Cerebellar cortex (tissue), 1 donor: ENCODE results near the gene RPP21.

Experiments
- DNase-seq: peaks from one replicate; pipeline ENCODE4 v3.0.0-alpha.2; 2015; ENCODE audit warnings: low spot score

RPP21 gene

GRCh38 chr6:30344868-30345671, at the start of gene RPP21:
TSS of gene RPP21 (plus strand) at chr6:30345156. CDS start at chr6:30345172, 16 bp downstream.
- DNase-seq: peak; percentile 84

DNA sequence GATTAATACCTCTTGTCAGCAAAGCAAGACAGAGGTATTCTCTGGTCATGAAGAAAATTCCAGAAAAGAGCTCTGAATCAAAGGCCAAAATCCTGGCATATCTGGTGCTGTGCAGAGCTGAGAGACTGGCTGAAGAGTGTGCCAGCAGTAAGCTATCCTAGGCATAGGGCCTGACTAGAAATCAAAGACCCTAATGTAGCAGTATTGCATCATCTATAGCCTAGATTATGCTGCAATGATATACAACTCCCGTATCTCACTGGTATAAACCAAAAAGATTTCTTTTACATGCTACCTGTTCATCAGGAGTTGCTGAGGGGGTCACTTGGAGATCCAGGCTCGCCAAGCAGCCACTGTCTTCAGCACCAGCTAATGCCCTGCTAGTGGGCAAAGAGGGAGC, 49.1 kb upstream of the RPP21 start:
- DNase-seq: no peak

DNA sequence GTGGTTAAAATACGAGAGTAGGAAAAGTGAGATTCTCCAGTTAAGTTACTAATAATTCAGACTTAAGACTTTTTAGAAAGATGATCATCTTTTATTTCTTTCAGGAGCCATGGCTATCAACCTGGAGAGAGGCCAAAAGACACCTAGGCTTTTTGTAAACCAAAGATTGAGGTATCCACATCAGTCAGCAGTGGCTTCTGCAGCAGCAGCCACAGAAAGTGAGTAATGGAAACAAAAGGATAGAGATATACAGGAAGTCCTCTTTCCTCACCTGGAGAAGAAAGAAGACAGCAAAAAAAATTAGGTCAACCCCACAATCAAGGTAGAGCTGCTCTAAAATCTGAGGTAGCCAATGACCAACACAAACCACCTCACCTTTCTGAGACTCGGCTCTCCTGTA, 41.0 kb upstream of the RPP21 start:
- DNase-seq: no peak

DNA sequence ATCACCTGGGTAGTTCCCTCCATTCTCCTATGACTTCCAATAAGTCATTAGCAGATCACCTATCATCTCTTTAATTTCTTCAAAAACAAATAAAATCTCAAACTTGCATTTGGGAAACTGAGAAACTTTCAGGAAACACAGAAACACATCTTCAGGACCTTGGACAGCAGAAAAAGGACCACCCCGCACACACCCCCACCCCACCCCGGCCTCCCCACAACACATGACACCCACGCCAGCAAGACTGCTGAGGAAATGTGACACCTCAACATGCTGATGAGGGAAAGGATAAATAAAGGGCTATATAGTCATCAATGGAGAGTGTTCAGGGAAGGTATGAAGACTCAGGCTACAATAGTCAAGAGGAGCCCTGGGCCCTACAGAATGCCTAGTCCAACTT, 33.9 kb upstream of the RPP21 start:
- no peak for DNase-seq

DNA sequence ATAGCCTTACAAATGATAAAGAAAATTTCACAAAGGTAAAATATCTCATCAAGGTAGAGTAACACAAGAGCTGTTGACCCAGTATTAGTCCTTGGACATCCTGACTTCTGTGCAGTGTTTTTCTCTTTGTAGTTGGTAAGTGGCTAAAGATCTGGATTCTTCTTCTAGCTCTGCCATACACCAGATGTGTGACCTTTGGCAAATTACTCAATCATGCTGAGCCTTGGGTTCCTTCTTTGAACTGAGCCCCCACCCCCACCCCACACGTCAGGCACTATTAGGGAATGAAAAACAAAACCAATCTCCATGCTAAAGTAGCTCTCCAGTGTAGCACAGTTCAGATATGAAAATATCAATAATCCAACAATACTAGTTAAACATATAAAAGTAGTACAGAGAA, 33.3 kb upstream of the RPP21 start:
- no peak for DNase-seq

DNA sequence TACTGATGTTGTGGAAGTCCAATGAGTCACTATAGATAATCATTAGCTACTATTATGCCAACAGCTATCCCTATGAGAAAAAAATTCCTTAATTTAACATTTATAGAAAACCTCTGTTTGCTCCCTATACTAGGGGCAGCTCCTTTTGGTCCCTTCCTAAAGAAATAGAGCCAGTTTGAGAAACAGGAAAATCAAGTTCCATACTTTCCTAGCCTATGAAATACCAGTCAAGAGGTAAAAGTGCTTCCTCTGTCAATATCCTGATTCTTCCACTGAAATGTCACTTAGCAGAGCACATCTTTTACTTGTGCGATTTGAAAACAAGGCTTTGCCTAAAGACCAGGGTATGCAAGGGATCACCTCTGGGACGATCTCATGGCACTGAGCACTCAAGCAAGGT, 32.7 kb upstream of the RPP21 start:
- DNase-seq: no peak

DNA sequence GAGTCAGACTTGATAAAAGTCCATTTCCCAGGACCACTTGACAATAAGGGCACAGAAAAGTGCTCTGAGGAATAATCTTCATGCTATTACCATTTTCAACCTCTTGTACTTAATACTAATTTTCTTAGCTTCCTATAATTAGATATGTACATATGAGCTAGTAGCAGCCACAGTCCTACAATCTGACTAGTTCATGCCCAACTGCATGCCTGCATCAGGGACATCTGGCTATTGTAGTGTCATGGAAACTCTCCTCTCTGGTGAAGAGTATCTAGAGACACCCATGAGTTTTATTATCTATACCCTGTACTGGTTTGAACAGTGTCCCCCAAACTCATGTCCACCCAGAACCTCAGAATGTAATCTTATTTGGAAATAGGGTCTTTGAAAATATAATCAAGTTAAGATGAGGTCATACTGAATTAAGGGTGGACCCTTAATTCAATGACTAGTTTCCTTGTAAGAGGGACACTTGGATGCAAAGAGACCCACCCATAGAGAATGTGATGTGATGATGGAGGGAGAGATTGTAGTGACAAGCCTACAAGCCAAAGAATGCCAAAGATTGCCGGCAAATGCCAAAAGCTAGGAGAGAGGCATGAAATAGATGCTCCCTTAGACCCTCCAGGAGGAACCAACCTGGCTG, 32.2 kb upstream of the RPP21 start:
- no peak for DNase-seq

GRCh38 chr6:30315156-30315555, 29.8 kb upstream of the RPP21 start:
- no peak for DNase-seq

GRCh38 chr6:30317913-30318589, 26.9 kb upstream of the RPP21 start:
- DNase-seq: no peak

DNA sequence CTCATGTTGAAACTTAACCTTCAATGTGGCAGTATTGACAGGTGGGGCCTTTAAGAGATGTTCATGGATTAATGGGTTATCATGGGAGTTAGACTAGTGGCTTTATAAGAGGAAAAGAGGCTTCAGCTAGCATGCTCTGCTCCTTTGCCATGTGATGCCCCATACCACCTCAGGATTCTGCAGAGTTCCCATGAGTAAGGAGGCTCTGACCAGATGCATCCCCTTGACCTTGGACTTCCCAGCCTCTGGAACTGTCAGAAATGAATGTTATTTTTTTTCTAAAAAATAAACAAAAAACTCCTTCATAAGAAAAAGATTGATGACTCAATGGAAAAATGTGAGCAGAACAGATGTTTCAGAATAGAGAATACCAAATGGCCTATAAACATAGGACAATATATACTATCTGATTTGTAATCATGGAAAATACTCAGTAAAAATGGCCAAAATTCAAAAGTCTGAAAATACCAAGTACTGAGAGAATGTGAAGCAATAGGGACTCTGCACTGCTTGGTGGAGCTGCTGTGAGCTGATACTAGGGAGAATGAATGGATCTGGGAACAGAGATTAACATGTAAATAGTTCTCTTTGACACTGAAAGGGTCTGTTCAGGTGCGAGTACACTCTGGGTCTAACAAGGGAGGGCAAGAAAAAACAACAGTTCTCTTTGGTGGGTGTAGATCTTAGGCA, 25.7 kb upstream of the RPP21 start:
- no peak for DNase-seq

GRCh38 chr6:30321692-30322388, 23.1 kb upstream of the RPP21 start:
- DNase-seq: no peak

DNA sequence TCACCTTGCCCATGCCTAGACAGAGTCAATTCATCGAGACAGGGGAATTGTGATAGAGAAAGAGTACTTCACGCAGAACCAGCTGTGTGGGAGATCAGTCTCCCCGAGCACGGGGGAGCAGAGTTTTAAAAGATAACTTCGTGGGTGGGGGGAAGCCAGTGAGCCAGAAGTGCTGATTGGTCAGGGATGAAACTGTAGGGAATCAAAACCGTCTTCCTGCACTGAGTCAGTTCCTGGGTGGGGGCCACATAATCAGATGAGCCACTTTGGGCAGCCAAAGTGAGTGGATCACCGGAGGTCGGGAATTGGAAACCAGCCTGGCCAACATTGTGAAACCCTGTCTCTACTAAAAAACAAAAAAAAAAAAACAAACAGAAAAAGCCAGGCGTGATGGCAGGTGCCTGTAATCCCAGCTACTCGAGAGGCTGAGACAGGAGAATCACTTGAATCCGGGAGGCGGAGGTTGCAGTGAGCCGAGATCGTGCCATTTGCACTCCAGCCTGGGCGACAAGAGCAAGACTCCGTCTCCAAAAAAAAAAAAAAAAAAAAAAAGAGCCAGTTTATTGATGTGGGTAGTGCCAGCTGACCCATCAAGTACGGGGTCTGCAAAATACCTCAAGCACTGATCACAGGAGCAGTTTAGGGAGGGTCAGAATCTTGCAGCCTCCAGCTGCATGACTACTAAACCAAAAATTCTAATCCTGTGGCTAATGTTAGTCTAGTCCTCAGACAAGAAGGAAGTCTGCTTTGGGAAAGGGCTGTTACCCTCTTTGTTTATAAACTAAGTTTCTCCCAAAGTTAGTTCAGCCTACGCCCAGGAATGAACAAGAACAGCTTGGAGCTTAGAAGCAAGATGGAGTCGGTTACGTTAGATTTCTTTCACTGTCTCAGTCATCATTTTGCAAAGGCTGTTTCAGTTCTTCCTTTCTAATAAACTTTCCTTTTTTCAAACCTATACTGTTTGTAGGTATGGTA, 22.1 kb upstream of the RPP21 start:
- DNase-seq: no peak

GRCh38 chr6:30323806-30324205, 21.1 kb upstream of the RPP21 start:
- no peak for DNase-seq

GRCh38 chr6:30325150-30325872, 19.6 kb upstream of the RPP21 start:
- DNase-seq: peak; percentile 67

- no peak for DNase-seq
Measured at GRCh38 chr6:30325873-30326525, 19.0 kb upstream of the RPP21 start.

DNA sequence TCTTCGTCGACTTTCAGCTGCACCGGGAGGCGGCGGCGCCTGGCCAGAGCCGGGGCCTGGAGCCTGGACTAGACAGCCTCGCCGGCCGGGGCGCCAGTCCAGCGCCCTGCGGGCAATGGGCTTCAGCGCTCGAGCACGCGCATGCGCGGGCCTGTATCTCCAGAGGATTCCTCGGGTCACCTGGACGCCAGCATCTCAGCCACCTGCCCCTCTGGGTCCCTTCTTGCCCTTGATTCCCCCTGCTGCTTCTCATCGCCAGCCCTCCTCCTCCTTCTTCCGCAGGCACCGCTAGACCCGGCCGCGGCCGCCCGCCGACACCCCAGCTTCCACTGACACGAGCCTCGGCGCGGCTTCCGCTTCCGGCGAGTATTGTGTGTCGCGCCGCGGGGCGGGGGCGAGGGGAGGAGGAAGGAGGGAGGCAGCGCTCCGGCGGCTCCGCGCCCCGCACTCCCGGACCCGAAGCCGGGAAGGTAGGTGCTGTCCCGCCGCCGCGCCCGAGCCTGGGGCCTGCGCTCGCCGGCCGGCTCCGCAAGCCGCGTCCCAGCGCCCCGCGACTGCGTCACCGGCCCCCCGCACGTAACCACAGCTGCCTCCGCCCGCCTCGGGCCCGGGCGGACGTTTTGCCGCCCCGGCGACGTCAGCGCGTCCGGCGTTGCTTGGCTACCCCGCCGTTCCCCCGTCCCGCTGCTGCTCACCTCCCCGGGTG, 18.3 kb upstream of the RPP21 start, which contains the start of gene TRIM39:
TSS of gene TRIM39 (plus strand) at position 402 of the 706 bp plus-strand sequence. CDS start 2,391 bp downstream, outside the sequence.
- peak; percentile 84 for DNase-seq

- no peak for DNase-seq
Measured at GRCh38 chr6:30327232-30327746, 17.7 kb upstream of the RPP21 start.

- no peak for DNase-seq
Measured at GRCh38 chr6:30328397-30328796, 16.6 kb upstream of the RPP21 start.
